ENCODE measurements around the gene SERF2.

- TF ChIP-seq CTCF (conservative IDR thresholded peaks at IDR 0.05; ENCODE audit: low read depth, low read length) = no peak
- TF ChIP-seq EZH2phosphoT487 (IDR thresholded peaks at IDR 0.05; ENCODE audit: borderline replicate concordance, low read length) = no peak
- TF ChIP-seq EZH2 (IDR thresholded peaks at IDR 0.05; ENCODE audit: low read length, unreplicated experiment) = no peak
Measured at GRCh38 chr15:43794269-43795037, 2.3 kb downstream of the SERF2 start.

All from PC-3 (cell line).